ENCODE measurements around the gene ASGR1. TPM values are rescaled to one million over a fixed set of nuclear protein-coding genes. Genes with fewer than 3 reads are reported as not detected.
A peak's percentile ranks its signal among the peaks of the same experiment; 100 is the strongest.

ASGR1 gene
- polyA plus RNA-seq, 3 donors, result 82.0 to 126 (median 114) TPM

DNA sequence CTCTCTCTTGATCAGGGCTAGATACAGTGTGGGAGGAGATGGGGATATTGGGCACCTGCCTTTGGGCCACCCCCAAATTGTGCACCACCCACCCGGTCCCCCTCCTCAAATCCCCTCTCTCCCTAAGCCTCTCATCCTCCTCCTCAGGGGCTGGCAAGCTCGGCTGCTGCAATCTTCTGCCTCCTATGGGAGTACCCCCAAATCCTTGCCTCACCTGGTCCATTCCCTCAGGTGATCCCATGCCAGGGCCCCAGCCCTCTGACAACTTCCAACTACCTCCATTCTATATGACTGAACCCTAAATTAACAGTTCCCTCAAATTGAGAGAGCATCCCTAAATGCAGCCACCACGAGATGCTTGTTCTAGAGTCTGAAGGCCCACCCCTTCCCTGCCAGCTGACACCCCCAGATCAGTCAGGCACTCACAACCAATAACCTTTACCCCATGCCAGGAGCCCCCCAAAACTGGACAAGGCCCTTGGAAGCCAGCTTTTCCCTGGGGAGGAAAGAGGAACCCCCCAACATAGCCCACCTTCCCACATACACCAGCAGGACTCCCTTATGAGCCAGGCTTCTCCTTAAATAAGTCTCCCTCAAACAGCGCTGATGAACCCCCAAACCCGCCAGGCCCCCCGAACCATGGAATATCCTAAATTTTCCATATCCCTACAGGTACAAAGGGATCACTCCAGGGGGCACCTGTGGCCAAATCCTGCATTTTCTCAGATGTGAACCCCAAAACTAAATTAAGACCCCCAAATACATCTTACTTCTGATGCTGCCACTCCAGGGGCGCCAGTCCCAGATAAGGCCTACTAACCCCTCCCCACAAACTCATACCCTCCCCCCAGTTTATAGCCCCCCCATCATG, 37.3 kb upstream of the ASGR1 start:
- DNase-seq, result no peak
- peaks cover 2 to 12% (median 3%) of the 10 kb centered on the region in 3 donors for H3K27me3 Mint-ChIP-seq (ENCODE audit: low read depth in 3 of 3)
- peaks cover 71 to 76% of the 10 kb centered on the region in 2 donors for H3K4me1 ChIP-seq (ENCODE audit: control insufficient read depth in 1 of 2, insufficient read depth in 2 of 2, low read length in 2 of 2)
- no peak overlapping the region for H2AFZ ChIP-seq (ENCODE audit: insufficient read depth, low read depth, low read length, poor library complexity, severe bottlenecking)
- peaks cover 4 to 10% of the 10 kb centered on the region in 2 donors for H3K36me3 Mint-ChIP-seq
- peak overlapping the region; percentile 36 to 81 (median 47) for H3K4me3 ChIP-seq (replicated peaks in 1 of 3; ENCODE audit: low read depth in 2 of 3, low read length in 3 of 3)
- H3K36me3 ChIP-seq (replicated peaks in 1 of 2; ENCODE audit: control insufficient read depth in 1 of 2, insufficient read depth in 2 of 2, low read length in 2 of 2), result peaks cover 0 to 4% of the 10 kb centered on the region in 2 donors
- peaks cover 64% of the 10 kb centered on the region for H3K79me2 ChIP-seq (ENCODE audit: insufficient read depth, low read length)
- peak overlapping the region; percentile 37 to 97 (median 82) for H3K27ac Mint-ChIP-seq
- H3K9me3 ChIP-seq (replicated peaks in 1 of 2; ENCODE audit: control insufficient read depth in 1 of 2, insufficient read depth in 1 of 2, low read length in 2 of 2), result no peaks in the 10 kb centered on the region
- WGBS (ENCODE audit: insufficient coverage), result 16% methylated on average over 6 of the region's 7 CpGs
- H3K9me3 Mint-ChIP-seq, result peaks cover 0 to 2% (median 0%) of the 10 kb centered on the region in 7 donors
- H4K20me1 ChIP-seq (ENCODE audit: insufficient read depth, low read length), result peaks cover 52% of the 10 kb centered on the region
- intact Hi-C loops (cut with micrococcal nuclease), result loop anchor here in 1 of 2 donors (5.0 to 10.0 kb wide), 2 partner anchors 36 to 188 kb away; partner anchors contain the start of genes CTDNEP1, ELP5, NLGN2 and TMEM256
- H3K4me1 Mint-ChIP-seq, result peaks cover 79% of the 10 kb centered on the region
- H3K27ac ChIP-seq (ENCODE audit: low read depth in 1 of 2, low read length in 2 of 2), result no peak overlapping the region
- TF ChIP-seq, protein P1, sequence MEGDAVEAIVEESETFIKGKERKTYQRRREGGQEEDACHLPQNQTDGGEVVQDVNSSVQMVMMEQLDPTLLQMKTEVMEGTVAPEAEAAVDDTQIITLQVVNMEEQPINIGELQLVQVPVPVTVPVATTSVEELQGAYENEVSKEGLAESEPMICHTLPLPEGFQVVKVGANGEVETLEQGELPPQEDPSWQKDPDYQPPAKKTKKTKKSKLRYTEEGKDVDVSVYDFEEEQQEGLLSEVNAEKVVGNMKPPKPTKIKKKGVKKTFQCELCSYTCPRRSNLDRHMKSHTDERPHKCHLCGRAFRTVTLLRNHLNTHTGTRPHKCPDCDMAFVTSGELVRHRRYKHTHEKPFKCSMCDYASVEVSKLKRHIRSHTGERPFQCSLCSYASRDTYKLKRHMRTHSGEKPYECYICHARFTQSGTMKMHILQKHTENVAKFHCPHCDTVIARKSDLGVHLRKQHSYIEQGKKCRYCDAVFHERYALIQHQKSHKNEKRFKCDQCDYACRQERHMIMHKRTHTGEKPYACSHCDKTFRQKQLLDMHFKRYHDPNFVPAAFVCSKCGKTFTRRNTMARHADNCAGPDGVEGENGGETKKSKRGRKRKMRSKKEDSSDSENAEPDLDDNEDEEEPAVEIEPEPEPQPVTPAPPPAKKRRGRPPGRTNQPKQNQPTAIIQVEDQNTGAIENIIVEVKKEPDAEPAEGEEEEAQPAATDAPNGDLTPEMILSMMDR (IDR thresholded peaks at IDR 0.05), result no peak
- H3K4me3 Mint-ChIP-seq, result peak overlapping the region; percentile 68 to 87
- peak overlapping the region; percentile 45 for H3K9ac ChIP-seq (ENCODE audit: insufficient read depth, low read length, poor library complexity, severe bottlenecking)
- peak overlapping the region; percentile 90 for H3K4me2 ChIP-seq (replicated peaks; ENCODE audit: extremely low read depth, low read length, poor library complexity, severe bottlenecking)
- H3K27me3 ChIP-seq (ENCODE audit: control insufficient read depth in 2 of 2, insufficient read depth in 2 of 2, low read length in 2 of 2), result no peaks in the 10 kb centered on the region

DNA sequence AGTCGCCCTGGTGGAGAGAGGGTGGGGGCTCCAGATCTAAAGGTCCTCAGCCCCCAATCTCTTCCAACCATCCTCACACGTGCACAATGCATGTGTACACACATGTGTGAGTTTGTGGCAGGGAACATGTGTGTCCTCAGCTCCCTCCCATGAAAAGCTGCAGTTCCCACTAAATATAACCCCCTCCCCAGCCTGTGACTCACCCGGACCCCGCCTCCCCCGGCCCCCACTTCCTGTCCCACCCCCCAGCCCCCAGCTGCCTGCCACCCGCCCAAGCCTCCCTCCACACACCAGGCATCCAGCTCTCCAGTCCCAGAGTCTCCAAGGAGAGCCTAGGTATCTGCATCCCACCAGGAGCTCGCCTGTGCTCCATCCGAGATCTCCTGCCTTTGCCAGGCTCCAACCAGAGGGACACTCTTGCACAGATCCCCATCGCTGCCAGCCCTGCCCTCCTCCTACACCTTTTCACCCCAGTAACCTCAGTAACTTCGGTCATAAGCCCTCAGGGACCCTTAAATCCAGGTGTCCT, 36.5 kb upstream of the ASGR1 start:
- H2AFZ ChIP-seq (ENCODE audit: insufficient read depth, low read depth, low read length, poor library complexity, severe bottlenecking), result no peak overlapping the region
- Mint-ChIP-seq H3K9me3 (peaks cover 0 to 2% (median 0%) of the 10 kb centered on the region in 7 donors), H3K27ac (peak overlapping the region in 6 of 7 donors; percentile 25 to 100 (median 98)), H3K27me3 (ENCODE audit: low read depth in 3 of 3) (peaks cover 2 to 11% (median 3%) of the 10 kb centered on the region in 3 donors), H3K4me1 (peaks cover 74% of the 10 kb centered on the region), H3K36me3 (peaks cover 0 to 5% of the 10 kb centered on the region in 2 donors), H3K4me3 (peak overlapping the region; percentile 69 to 75)
- no peak overlapping the region for H3K9ac ChIP-seq (ENCODE audit: insufficient read depth, low read length, poor library complexity, severe bottlenecking)
- H3K79me2 ChIP-seq (ENCODE audit: insufficient read depth, low read length), result peaks cover 63% of the 10 kb centered on the region
- H3K9me3 ChIP-seq (replicated peaks in 1 of 2; ENCODE audit: control insufficient read depth in 1 of 2, insufficient read depth in 1 of 2, low read length in 2 of 2), result no peaks in the 10 kb centered on the region
- peaks cover 46% of the 10 kb centered on the region for H4K20me1 ChIP-seq (ENCODE audit: insufficient read depth, low read length)
- intact Hi-C loops (cut with micrococcal nuclease), result loop anchor here in 1 of 2 donors (2.0 to 10.0 kb wide), 3 partner anchors 19 to 189 kb away; partner anchors contain the start of genes CTDNEP1, DVL2, ELP5 and NLGN2
- H3K36me3 ChIP-seq (replicated peaks in 1 of 2; ENCODE audit: control insufficient read depth in 1 of 2, insufficient read depth in 2 of 2, low read length in 2 of 2), result no peaks in the 10 kb centered on the region
- H3K4me1 ChIP-seq (ENCODE audit: control insufficient read depth in 1 of 2, insufficient read depth in 2 of 2, low read length in 2 of 2), result peaks cover 63 to 68% of the 10 kb centered on the region in 2 donors
- DNase-seq, result no peak
- peak overlapping the region; percentile 90 for H3K4me2 ChIP-seq (replicated peaks; ENCODE audit: extremely low read depth, low read length, poor library complexity, severe bottlenecking)
- H3K4me3 ChIP-seq (replicated peaks in 1 of 3; ENCODE audit: low read depth in 2 of 3, low read length in 3 of 3), result peak overlapping the region in 1 of 3 experiments; percentile 83
- H3K27ac ChIP-seq (ENCODE audit: low read depth in 1 of 2, low read length in 2 of 2), result peak overlapping the region; percentile 8 to 71
- 33% methylated on average over 4 of the region's 10 CpGs for WGBS (ENCODE audit: insufficient coverage)
- H3K27me3 ChIP-seq (ENCODE audit: control insufficient read depth in 2 of 2, insufficient read depth in 2 of 2, low read length in 2 of 2), result no peaks in the 10 kb centered on the region
- TF ChIP-seq, protein P1 (IDR thresholded peaks at IDR 0.05), result no peak
